ENCODE data around the gene PLXDC2.

Gene PLXDC2

DNA sequence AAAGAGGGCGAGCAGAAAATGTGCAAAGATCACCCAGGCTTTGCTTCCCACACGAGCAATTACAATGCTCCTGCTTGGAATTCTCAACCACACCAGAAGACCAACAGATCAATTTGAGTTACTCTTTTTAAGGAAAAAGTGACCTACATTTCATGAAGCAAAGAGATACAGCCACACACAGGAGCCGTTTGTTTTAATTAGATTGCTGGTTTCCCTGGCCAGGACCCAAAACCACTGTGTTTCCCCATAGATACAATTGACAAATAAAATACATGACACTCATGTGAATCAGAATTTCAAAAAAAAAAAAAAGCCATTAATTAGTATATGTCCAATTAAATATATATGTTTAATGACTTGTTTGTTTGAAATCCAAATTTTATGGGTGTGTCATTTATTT is 458.3 kb downstream of the PLXDC2 start:
- TF ChIP-seq KLF8 (tag by site-specific recombination; IDR thresholded peaks at IDR 0.05) (no peak), HOXC10 (CRISPR knock-in tag; IDR thresholded peaks at IDR 0.05) (no peak), ZNF23 (tag by site-specific recombination; IDR thresholded peaks at IDR 0.05; ENCODE audit: borderline replicate concordance) (no peak), ZNF433 (tag by site-specific recombination; IDR thresholded peaks at IDR 0.05; ENCODE audit: low read depth) (no peak), ZNF514 (tag by site-specific recombination; IDR thresholded peaks at IDR 0.05) (no peak), ZNF24 (tag by site-specific recombination; IDR thresholded peaks at IDR 0.05) (no peak), ZNF768 (tag by site-specific recombination; IDR thresholded peaks at IDR 0.05) (no peak), GLI4 (tag by site-specific recombination; IDR thresholded peaks at IDR 0.05) (no peak), ZNF747 (tag by site-specific recombination; IDR thresholded peaks at IDR 0.05) (no peak), MYNN (tag by site-specific recombination; IDR thresholded peaks at IDR 0.05; ENCODE audit: borderline replicate concordance) (no peak), ZNF423 (tag by site-specific recombination; IDR thresholded peaks at IDR 0.05) (no peak), KLF7 (tag by site-specific recombination; IDR thresholded peaks at IDR 0.05; ENCODE audit: borderline replicate concordance) (no peak), ZNF830 (tag by site-specific recombination; IDR thresholded peaks at IDR 0.05; ENCODE audit: low read depth) (no peak), ZNF777 (tag by site-specific recombination; IDR thresholded peaks at IDR 0.05; ENCODE audit: borderline replicate concordance) (no peak), SCRT1 (tag by site-specific recombination; IDR thresholded peaks at IDR 0.05; ENCODE audit: borderline replicate concordance) (no peak)
- TF ChIP-seq, protein P1, sequence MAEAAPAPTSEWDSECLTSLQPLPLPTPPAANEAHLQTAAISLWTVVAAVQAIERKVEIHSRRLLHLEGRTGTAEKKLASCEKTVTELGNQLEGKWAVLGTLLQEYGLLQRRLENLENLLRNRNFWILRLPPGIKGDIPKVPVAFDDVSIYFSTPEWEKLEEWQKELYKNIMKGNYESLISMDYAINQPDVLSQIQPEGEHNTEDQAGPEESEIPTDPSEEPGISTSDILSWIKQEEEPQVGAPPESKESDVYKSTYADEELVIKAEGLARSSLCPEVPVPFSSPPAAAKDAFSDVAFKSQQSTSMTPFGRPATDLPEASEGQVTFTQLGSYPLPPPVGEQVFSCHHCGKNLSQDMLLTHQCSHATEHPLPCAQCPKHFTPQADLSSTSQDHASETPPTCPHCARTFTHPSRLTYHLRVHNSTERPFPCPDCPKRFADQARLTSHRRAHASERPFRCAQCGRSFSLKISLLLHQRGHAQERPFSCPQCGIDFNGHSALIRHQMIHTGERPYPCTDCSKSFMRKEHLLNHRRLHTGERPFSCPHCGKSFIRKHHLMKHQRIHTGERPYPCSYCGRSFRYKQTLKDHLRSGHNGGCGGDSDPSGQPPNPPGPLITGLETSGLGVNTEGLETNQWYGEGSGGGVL (tag by site-specific recombination; IDR thresholded peaks at IDR 0.05), result no peak
- TF ChIP-seq, protein P2, sequence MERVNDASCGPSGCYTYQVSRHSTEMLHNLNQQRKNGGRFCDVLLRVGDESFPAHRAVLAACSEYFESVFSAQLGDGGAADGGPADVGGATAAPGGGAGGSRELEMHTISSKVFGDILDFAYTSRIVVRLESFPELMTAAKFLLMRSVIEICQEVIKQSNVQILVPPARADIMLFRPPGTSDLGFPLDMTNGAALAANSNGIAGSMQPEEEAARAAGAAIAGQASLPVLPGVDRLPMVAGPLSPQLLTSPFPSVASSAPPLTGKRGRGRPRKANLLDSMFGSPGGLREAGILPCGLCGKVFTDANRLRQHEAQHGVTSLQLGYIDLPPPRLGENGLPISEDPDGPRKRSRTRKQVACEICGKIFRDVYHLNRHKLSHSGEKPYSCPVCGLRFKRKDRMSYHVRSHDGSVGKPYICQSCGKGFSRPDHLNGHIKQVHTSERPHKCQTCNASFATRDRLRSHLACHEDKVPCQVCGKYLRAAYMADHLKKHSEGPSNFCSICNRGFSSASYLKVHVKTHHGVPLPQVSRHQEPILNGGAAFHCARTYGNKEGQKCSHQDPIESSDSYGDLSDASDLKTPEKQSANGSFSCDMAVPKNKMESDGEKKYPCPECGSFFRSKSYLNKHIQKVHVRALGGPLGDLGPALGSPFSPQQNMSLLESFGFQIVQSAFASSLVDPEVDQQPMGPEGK (tag by site-specific recombination; IDR thresholded peaks at IDR 0.05), result no peak
- no peaks in the 10 kb centered on the region for H3K36me3 ChIP-seq (ENCODE audit: control insufficient read depth in 2 of 2, insufficient read depth in 1 of 2, low read length in 2 of 2)
- no peak overlapping the region for H3K4me3 ChIP-seq (ENCODE audit: low read depth, low read length)
- H3K4me1 ChIP-seq (ENCODE audit: control insufficient read depth, insufficient read depth, low read length), result peaks cover 2% of the 10 kb centered on the region; the same call in 1 of the 2 replicates
- ChIA-PET POLR2A (no interaction called here), CTCF (no interaction called here)
- no peaks in the 10 kb centered on the region for H3K9me3 ChIP-seq (ENCODE audit: control insufficient read depth, insufficient read depth, low read depth, low read length)
- no peak overlapping the region for H3K27ac ChIP-seq (ENCODE audit: extremely low read depth, low read depth, low read length)

DNA sequence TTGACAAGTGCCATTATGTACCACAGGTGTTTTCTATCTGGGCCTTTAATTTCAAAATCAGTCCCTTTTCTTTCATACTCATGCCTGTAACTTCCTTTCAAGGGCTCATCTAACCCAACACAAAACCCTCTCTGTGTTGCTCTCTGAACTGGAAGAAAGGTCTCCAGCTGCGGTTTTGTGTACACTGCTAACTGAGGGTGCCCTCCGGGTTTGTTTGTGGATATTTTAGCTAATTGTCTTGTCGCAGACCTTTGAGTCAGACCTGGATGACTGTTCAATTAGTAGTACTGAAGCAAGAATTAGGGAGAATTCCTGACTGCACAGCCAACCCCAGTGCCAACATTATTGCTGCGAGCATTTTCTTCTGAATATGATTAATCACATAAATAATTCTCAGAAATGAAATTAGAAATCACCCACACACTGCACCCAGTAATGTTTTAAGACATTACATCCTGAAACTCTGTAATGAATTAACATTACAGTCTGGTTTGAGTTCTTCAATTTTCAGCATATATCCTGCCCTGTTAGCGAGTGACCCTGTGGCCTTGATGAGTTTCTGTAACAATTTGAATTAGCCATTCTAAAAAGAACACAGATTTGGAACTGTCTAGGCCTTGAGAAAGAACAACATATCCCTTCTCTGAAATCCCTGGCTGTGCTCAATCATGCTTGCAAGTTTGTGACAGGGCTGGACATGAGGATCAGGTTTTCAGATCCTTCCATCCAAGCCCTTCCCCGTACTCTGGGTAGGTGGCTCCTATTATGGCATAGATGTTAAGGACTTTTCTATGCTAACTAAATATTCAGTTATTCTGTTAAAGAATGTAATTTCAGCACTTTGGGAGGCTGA is 460.1 kb downstream of the PLXDC2 start:
- H3K27ac ChIP-seq (ENCODE audit: extremely low read depth, low read depth, low read length), result no peak overlapping the region
- H3K36me3 ChIP-seq (ENCODE audit: control insufficient read depth in 2 of 2, insufficient read depth in 1 of 2, low read length in 2 of 2), result no peaks in the 10 kb centered on the region; a peak in 1 of 3 replicates
- ChIA-PET CTCF (no interaction called here), POLR2A (no interaction called here)
- H3K9me3 ChIP-seq (ENCODE audit: control insufficient read depth, insufficient read depth, low read depth, low read length), result no peaks in the 10 kb centered on the region
- H3K4me1 ChIP-seq (ENCODE audit: control insufficient read depth, insufficient read depth, low read length), result peaks cover 2% of the 10 kb centered on the region; the same call in 1 of the 2 replicates
- no peak overlapping the region for H3K4me3 ChIP-seq (ENCODE audit: low read depth, low read length)
- no peak for TF ChIP-seq ZNF529 (tag by site-specific recombination; IDR thresholded peaks at IDR 0.05; ENCODE audit: insufficient replicate concordance)
- TF ChIP-seq ZFP3 (tag by site-specific recombination; IDR thresholded peaks at IDR 0.05; ENCODE audit: low read depth), result no peak
- no peak for TF ChIP-seq MEIS1 (CRISPR knock-in tag; IDR thresholded peaks at IDR 0.05; ENCODE audit: borderline replicate concordance)
- TF ChIP-seq, protein P3, sequence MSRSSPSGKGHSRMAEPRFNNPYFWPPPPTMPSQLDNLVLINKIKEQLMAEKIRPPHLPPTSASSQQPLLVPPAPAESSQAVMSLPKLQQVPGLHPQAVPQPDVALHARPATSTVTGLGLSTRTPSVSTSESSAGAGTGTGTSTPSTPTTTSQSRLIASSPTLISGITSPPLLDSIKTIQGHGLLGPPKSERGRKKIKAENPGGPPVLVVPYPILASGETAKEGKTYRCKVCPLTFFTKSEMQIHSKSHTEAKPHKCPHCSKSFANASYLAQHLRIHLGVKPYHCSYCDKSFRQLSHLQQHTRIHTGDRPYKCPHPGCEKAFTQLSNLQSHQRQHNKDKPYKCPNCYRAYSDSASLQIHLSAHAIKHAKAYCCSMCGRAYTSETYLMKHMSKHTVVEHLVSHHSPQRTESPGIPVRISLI (tag by site-specific recombination; IDR thresholded peaks at IDR 0.05), result no peak
- TF ChIP-seq ZNF391 (tag by site-specific recombination; IDR thresholded peaks at IDR 0.05; ENCODE audit: borderline replicate concordance, low read depth), result no peak
- TF ChIP-seq, protein P4, sequence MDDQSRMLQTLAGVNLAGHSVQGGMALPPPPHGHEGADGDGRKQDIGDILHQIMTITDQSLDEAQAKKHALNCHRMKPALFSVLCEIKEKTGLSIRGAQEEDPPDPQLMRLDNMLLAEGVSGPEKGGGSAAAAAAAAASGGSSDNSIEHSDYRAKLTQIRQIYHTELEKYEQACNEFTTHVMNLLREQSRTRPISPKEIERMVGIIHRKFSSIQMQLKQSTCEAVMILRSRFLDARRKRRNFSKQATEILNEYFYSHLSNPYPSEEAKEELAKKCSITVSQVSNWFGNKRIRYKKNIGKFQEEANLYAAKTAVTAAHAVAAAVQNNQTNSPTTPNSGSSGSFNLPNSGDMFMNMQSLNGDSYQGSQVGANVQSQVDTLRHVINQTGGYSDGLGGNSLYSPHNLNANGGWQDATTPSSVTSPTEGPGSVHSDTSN (CRISPR knock-in tag; IDR thresholded peaks at IDR 0.05), result no peak
- TF ChIP-seq, protein P5, sequence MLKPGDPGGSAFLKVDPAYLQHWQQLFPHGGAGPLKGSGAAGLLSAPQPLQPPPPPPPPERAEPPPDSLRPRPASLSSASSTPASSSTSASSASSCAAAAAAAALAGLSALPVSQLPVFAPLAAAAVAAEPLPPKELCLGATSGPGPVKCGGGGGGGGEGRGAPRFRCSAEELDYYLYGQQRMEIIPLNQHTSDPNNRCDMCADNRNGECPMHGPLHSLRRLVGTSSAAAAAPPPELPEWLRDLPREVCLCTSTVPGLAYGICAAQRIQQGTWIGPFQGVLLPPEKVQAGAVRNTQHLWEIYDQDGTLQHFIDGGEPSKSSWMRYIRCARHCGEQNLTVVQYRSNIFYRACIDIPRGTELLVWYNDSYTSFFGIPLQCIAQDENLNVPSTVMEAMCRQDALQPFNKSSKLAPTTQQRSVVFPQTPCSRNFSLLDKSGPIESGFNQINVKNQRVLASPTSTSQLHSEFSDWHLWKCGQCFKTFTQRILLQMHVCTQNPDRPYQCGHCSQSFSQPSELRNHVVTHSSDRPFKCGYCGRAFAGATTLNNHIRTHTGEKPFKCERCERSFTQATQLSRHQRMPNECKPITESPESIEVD (tag by site-specific recombination; IDR thresholded peaks at IDR 0.05), result no peak
- TF ChIP-seq, protein P6, sequence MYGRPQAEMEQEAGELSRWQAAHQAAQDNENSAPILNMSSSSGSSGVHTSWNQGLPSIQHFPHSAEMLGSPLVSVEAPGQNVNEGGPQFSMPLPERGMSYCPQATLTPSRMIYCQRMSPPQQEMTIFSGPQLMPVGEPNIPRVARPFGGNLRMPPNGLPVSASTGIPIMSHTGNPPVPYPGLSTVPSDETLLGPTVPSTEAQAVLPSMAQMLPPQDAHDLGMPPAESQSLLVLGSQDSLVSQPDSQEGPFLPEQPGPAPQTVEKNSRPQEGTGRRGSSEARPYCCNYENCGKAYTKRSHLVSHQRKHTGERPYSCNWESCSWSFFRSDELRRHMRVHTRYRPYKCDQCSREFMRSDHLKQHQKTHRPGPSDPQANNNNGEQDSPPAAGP (tag by site-specific recombination; IDR thresholded peaks at IDR 0.05), result no peak
- no peak for TF ChIP-seq ZNF157 (tag by site-specific recombination; IDR thresholded peaks at IDR 0.05)
